Measurements from ENCODE around the gene MRPL36.

MRPL36 gene

GRCh38 chr5:1761453-1761755 is 38.2 kb downstream of the MRPL36 start:
- CTCF ChIA-PET = no interaction called here
- POLR2A ChIA-PET = no interaction called here
- TF ChIP-seq ZNF384 (IDR thresholded peaks at IDR 0.05) = no peak
- TF ChIP-seq SUZ12 (IDR thresholded peaks at IDR 0.05) = no peak
- TF ChIP-seq FOXA1 (IDR thresholded peaks at IDR 0.05) = no peak
- TF ChIP-seq LEF1 (IDR thresholded peaks at IDR 0.05; ENCODE audit: borderline replicate concordance) = no peak
- no peak for TF ChIP-seq CTBP1 (IDR thresholded peaks at IDR 0.05; ENCODE audit: borderline replicate concordance)

GRCh38 chr5:1760656-1761452 is 38.8 kb downstream of the MRPL36 start:
- POLR2A ChIA-PET = no interaction called here
- DNase-seq (ENCODE audit: extremely low spot score) = no peak
- TF ChIP-seq BHLHE40 (IDR thresholded peaks at IDR 0.05; ENCODE audit: borderline replicate concordance) (no peak), CTBP1 (IDR thresholded peaks at IDR 0.05; ENCODE audit: borderline replicate concordance) (no peak), NFRKB (IDR thresholded peaks at IDR 0.05) (no peak), LEF1 (IDR thresholded peaks at IDR 0.05; ENCODE audit: borderline replicate concordance) (no peak), FOXA1 (IDR thresholded peaks at IDR 0.05) (no peak), SUZ12 (IDR thresholded peaks at IDR 0.05) (no peak), ZNF384 (IDR thresholded peaks at IDR 0.05) (no peak), SP1 (IDR thresholded peaks at IDR 0.05) (no peak), HDGF (IDR thresholded peaks at IDR 0.05; ENCODE audit: borderline replicate concordance) (no peak), ARNT (IDR thresholded peaks at IDR 0.05) (no peak), L3MBTL2 (conservative IDR thresholded peaks at IDR 0.05) (no peak), FOXM1 (IDR thresholded peaks at IDR 0.05; ENCODE audit: borderline replicate concordance) (no peak)
- CTCF ChIA-PET = no interaction called here

More at GRCh38 chr5:1761453-1761755, 38.2 kb downstream of the MRPL36 start:
- no peak for DNase-seq (ENCODE audit: extremely low spot score)

GRCh38 chr5:1760231-1760630 is 39.4 kb downstream of the MRPL36 start:
- POLR2A ChIA-PET = no interaction called here
- no peak for DNase-seq (ENCODE audit: extremely low spot score)
- CTCF ChIA-PET = no interaction called here
- no peak for TF ChIP-seq HDGF (IDR thresholded peaks at IDR 0.05; ENCODE audit: borderline replicate concordance)
- TF ChIP-seq ZNF384 (IDR thresholded peaks at IDR 0.05) = no peak
- no peak for TF ChIP-seq ELF4 (IDR thresholded peaks at IDR 0.05)
- no peak for TF ChIP-seq FOXK2 (IDR thresholded peaks at IDR 0.05)
- no peak for TF ChIP-seq CTBP1 (IDR thresholded peaks at IDR 0.05; ENCODE audit: borderline replicate concordance)
- no peak for TF ChIP-seq NFRKB (IDR thresholded peaks at IDR 0.05)
- no peak for TF ChIP-seq ARNT (IDR thresholded peaks at IDR 0.05)
- no peak for TF ChIP-seq FOXA1 (IDR thresholded peaks at IDR 0.05)

GRCh38 chr5:1759378-1759970 is 40.2 kb downstream of the MRPL36 start:
- CTCF ChIA-PET = no interaction called here
- TF ChIP-seq FOXK2 (IDR thresholded peaks at IDR 0.05) (no peak), HDGF (IDR thresholded peaks at IDR 0.05; ENCODE audit: borderline replicate concordance) (no peak), ELF4 (IDR thresholded peaks at IDR 0.05) (no peak), PKNOX1 (IDR thresholded peaks at IDR 0.05) (no peak), LEF1 (IDR thresholded peaks at IDR 0.05; ENCODE audit: borderline replicate concordance) (no peak), TARDBP (IDR thresholded peaks at IDR 0.05) (no peak), BHLHE40 (IDR thresholded peaks at IDR 0.05; ENCODE audit: borderline replicate concordance) (no peak), FOXA1 (IDR thresholded peaks at IDR 0.05) (no peak), SP1 (IDR thresholded peaks at IDR 0.05) (no peak), SUZ12 (IDR thresholded peaks at IDR 0.05) (no peak), CTBP1 (IDR thresholded peaks at IDR 0.05; ENCODE audit: borderline replicate concordance) (no peak), ARNT (IDR thresholded peaks at IDR 0.05) (no peak), FOXM1 (IDR thresholded peaks at IDR 0.05; ENCODE audit: borderline replicate concordance) (no peak), L3MBTL2 (conservative IDR thresholded peaks at IDR 0.05) (no peak), ZNF384 (IDR thresholded peaks at IDR 0.05) (no peak)
- no peak for DNase-seq (ENCODE audit: extremely low spot score)
- POLR2A ChIA-PET = no interaction called here

GRCh38 chr5:1758574-1758973 is 41.1 kb downstream of the MRPL36 start:
- DNase-seq (ENCODE audit: extremely low spot score) = no peak
- POLR2A ChIA-PET = no interaction called here
- no peak for TF ChIP-seq SUZ12 (IDR thresholded peaks at IDR 0.05)
- no peak for TF ChIP-seq SP1 (IDR thresholded peaks at IDR 0.05)
- TF ChIP-seq TARDBP (IDR thresholded peaks at IDR 0.05) = no peak
- CTCF ChIA-PET = no interaction called here

- DNase-seq (ENCODE audit: extremely low spot score) = no peak
- TF ChIP-seq SP1 (IDR thresholded peaks at IDR 0.05) (no peak), PKNOX1 (IDR thresholded peaks at IDR 0.05) (no peak), FOXM1 (IDR thresholded peaks at IDR 0.05; ENCODE audit: borderline replicate concordance) (no peak), TARDBP (IDR thresholded peaks at IDR 0.05) (no peak), L3MBTL2 (conservative IDR thresholded peaks at IDR 0.05) (no peak), CTBP1 (IDR thresholded peaks at IDR 0.05; ENCODE audit: borderline replicate concordance) (no peak)
- ChIA-PET CTCF (no interaction called here), POLR2A (no interaction called here)
Observed at GRCh38 chr5:1757511-1757910, 42.1 kb downstream of the MRPL36 start.

GRCh38 chr5:1756481-1756880 is 43.2 kb downstream of the MRPL36 start:
- CTCF ChIA-PET = no interaction called here
- POLR2A ChIA-PET = no interaction called here
- TF ChIP-seq L3MBTL2 (conservative IDR thresholded peaks at IDR 0.05) = no peak
- no peak for TF ChIP-seq FOXM1 (IDR thresholded peaks at IDR 0.05; ENCODE audit: borderline replicate concordance)
- no peak for TF ChIP-seq BHLHE40 (IDR thresholded peaks at IDR 0.05; ENCODE audit: borderline replicate concordance)
- no peak for TF ChIP-seq TARDBP (IDR thresholded peaks at IDR 0.05)
- no peak for TF ChIP-seq SP1 (IDR thresholded peaks at IDR 0.05)
- no peak for TF ChIP-seq HDGF (IDR thresholded peaks at IDR 0.05; ENCODE audit: borderline replicate concordance)
- TF ChIP-seq ARNT (IDR thresholded peaks at IDR 0.05) = no peak
- no peak for TF ChIP-seq ELF4 (IDR thresholded peaks at IDR 0.05)
- TF ChIP-seq CTBP1 (IDR thresholded peaks at IDR 0.05; ENCODE audit: borderline replicate concordance) = no peak
- no peak for TF ChIP-seq FOXA1 (IDR thresholded peaks at IDR 0.05)
- no peak for TF ChIP-seq LEF1 (IDR thresholded peaks at IDR 0.05; ENCODE audit: borderline replicate concordance)
- TF ChIP-seq ZNF384 (IDR thresholded peaks at IDR 0.05) = no peak
- DNase-seq (ENCODE audit: extremely low spot score) = no peak

Measured in HEK293T (cell line).